GM18498 (cell line): Measurements from ENCODE around the gene COQ10B.
"Not testable (repeated sequence)": the region's sequence is repeated elsewhere in the genome, so short reads cannot be mapped to it uniquely, and the experiment has no call there.

Source experiments
- ATAC-seq: cut with Tn5 transposase; IDR thresholded peaks from one replicate; pipeline ENCODE4 v1.9.1; 2021; ENCODE audit warnings: mild to moderate bottlenecking, moderate library complexity; ENCODE audit not compliant: unreplicated experiment

The COQ10B gene

DNA sequence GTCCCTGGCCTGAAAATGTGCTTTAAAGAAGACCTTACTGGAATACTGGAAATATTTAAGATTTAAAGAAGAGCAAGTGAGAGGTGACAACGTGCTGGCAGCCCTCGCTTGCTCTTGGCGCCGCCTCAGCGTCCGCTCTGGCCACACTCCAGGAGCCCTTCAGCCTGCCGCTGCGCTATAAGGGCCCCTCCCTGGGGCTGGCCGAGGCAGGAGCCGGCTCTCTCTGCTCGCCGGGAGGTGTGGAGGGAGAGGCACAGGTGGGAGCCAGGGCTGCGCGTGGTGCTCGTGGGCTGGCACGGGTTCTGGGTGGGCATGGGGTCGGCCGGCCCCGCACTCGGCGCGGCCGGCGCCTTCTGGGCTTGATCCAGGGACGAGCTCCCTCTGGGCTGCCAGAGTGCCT, 2.9 kb upstream of the COQ10B start:
- no peak for ATAC-seq

- not testable (repeated sequence) for ATAC-seq
These were observed 2.4 kb upstream of the COQ10B start for GRCh38 chr2:197450935-197451358.

DNA sequence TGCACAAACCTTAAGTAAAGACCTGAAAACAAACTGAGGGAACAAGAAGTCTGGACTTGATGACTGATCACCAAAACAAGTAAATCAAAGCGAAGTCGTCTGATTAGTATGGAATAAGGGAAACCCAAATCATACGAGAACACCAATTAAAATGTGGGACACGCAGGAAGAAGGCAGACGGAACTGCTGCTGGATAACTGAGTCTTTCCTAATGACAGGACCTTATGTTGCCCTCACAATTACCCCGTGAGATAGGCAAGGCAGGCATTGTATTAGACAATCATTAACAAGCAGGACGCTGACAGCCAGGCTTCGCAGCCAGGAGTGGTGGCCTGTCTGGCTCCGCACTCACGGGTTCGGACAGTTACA, 614 bp upstream of the COQ10B start:
- no peak for ATAC-seq

DNA sequence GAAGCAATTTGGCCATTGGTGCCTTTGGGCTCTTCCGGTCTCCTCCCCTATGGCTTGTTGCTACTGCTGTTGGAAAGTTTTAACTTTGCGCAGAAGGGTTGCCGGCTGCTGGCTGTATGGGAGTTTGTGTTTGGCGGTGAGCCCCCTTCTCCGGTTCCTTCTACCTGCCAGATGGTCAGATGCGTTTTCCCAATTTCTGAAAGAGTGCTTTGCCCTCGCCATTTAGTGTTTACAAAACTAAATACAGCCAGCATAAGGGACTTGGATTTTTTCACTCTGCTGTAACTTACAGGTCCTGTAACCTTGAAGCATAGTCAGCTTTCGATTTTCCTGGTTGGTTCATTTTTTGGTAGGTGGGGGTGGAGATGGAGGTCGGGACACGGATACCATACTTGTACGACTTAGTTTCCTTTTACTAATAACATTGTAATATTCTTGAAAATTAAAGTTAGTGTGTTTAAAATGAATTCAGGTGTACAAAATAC, 604 bp downstream of the COQ10B start:
- ATAC-seq, result peak; percentile 38

- ATAC-seq, result no peak
These were observed 1.6 kb downstream of the COQ10B start for GRCh38 chr2:197454923-197455322.

GRCh38 chr2:197455428-197455827, 2.1 kb downstream of the COQ10B start:
- no peak for ATAC-seq

GRCh38 chr2:197460649-197461048, 7.3 kb downstream of the COQ10B start:
- no peak for ATAC-seq

DNA sequence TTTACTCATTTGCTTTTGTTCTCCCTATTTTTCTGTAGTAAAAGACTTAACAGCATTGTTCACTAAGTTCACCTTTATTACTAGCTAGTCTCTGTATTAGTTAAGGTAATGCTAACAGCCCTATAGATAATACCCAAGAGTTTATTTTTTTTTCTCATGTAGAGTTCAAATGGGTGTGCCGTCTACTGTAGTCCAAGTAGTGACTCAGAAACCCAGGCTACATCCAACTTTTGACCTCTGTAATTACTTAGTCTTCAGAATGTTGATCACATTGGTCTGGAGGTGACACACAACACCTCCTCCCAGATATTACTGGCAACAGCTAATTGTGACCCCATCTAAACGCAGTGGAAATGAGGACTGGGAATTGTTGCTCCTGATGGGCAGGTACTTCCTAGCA, 7.7 kb downstream of the COQ10B start:
- ATAC-seq, result no peak

DNA sequence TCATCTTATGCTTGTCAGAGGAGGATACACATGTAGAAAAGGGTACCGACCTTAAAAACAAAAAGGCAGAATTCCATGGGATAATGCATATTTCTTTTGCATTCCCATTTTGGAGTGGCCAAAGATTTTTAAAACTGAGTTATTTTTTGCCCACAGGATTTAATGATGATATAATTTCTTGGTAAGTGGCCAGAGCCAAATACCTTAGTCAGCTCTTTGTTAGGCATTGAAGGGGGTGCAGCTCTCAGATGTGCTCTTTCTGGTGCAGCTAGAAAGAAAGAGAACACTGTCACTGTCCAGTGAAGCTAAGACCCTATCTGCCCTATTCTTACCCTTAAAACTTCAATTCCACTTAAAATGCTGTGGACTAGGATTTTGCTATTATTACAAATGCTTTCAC, 10.8 kb downstream of the COQ10B start:
- no peak for ATAC-seq

GRCh38 chr2:197472166-197472565, 18.8 kb downstream of the COQ10B start:
- no peak for ATAC-seq

DNA sequence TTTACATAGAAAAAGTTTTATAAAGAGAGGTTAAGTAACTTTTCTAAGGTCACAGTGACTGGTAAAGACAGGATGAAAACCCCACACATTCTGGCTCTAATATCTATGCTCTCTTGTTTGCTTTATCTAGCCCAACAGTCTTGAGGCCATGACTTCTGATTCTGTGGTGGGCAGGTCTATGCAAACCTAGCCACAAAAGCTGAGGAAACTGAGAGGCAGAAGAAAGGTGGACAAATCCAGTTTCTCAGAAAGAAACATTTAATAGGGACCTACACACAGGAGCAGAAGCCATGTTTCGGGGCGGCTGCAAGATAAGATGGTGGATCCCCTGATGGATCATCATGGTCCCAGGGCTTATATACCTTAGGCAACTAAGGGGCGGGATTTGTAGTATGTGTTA, 24.4 kb downstream of the COQ10B start:
- ATAC-seq, result no peak

DNA sequence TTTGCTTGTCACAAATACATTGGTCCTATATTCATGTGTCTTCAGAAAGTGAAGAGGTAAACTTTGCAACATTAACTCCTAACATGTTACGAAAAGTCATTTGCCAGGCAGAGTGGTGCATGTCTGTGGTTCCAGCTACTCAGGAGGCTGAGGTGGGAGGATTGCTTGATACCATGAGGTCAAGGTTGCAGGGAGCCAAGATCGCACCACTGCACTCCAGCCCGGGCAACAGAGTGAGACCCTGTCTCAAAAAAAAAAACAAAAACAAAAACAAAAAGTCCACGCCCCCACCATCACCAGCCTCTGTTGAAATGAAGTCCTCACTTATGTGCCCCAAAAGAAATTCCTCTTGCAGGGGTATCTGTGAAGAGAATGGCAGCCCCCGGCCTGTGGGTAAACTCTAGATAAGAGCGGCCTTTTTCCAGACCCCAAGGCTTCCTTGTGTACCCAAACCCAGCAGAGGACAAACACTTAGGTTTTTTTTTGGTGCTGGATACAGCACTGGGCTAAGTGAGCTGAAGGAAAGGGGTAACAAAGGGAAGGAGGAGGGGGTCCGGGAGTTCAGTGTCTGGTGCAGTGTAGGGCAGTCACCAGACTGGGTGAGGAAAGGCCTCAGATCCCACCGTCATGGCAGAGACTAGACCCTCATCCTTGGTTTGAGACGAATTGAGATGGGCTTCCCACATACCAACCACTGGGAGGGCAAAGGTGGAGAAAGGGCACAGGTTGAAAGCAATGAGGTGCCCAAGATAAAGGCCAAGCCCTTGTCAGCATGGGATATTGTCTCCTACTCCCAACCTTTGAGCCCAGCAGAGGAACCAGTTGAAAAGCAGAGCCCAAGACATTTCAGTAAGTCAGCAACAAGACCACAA, 27.0 kb downstream of the COQ10B start:
- no peak for ATAC-seq

- not testable (repeated sequence) for ATAC-seq
These were observed 30.9 kb downstream of the COQ10B start for GRCh38 chr2:197484248-197484647.

GRCh38 chr2:197486175-197486574, 32.8 kb downstream of the COQ10B start:
- ATAC-seq, result no peak

GRCh38 chr2:197487385-197487784, 34.0 kb downstream of the COQ10B start:
- no peak for ATAC-seq

DNA sequence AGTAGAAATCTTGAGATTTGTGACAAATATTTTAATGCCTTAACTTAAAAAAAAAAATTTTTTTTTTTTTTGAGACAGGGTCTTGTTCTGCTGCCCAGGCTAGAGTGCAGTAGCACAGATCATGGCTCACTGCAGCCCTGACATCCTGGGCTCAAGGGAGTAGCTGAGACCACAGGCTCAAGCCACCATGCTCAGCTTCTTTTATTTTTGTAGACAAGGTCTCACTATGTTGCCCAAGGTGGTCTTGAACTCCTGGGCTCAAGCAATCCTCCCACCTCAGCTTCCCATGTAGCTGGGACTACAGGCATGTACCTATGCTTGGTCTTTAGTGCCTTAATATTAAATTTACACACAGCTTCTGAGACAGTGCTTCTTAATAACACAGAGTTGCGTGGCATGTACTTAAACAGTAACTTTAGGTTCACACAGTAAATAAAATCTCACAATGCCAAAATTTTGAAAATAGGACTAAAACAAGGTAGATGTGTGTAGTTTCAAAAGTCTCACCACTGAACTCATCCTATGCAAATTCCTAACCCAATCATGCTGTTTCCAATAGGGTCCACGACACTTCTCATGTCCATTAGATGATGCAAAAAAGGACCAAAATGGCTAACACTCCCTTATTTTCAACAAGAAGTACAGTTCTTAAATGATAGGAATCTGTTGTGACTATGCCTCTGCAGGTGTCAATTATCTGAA, 42.2 kb downstream of the COQ10B start:
- no peak for ATAC-seq

GRCh38 chr2:197496695-197497094, 43.3 kb downstream of the COQ10B start:
- no peak for ATAC-seq

- no peak for ATAC-seq
These were observed 44.0 kb downstream of the COQ10B start for GRCh38 chr2:197497326-197497725.

DNA sequence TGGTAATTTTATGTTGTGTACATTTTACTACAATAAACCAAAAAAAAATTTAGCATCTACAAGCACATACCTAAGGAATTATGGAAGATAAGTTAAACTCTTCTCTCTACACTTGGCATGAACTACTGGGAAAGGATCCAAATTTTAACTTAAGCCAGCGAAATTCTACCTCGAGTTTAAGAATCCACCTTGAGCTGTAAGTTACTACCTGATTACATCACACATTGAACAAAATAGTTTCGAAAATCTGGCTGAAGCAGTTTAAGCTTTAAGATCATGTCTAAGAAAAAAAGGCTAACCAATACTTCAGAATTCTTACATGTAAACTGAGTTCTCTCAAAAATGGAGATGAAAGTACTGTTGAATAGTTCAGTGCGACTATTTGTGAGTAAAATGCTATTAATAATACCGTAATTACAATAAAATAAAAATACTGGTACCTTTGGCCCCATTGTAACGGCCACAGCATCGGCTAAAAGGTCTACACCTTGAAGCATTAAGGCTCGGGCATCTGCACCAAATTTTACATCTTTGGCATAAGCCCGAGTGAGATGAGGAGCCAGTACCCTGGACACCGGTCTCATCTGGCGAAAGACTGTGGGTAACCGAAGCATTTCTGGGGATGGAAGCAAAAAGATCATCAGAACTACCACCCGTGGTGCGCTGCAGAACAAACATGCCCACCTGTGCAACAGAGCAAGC, 45.0 kb downstream of the COQ10B start:
- no peak for ATAC-seq

- peak; percentile 21 for ATAC-seq
These were observed 45.7 kb downstream of the COQ10B start for GRCh38 chr2:197498937-197499593.
